Mucosa of gallbladder (tissue), 1 donor: ENCODE data around the gene TMEM266. TPM values are rescaled to one million over a fixed set of nuclear protein-coding genes. Genes with fewer than 3 reads are reported as not detected.

ENCODE experiments used
- DNase-seq: peaks from one replicate; pipeline ENCODE4 v3.0.0-alpha.2; 2020; ENCODE audit warnings: low spot score
- total RNA-seq: library from RNA; stranded (reverse); gene quantifications from one replicate; pipeline ENCODE4 v1.2.1, GENCODE V29; 2021
- donor health status: DM: no; HTN: no; CAD: no.

The TMEM266 gene
- total RNA-seq, 1 donor from 2014 or later, result 0.26 TPM

- DNase-seq, result no peak
Observed at GRCh38 chr15:76070192-76070591, 10.4 kb downstream of the TMEM266 start.

- no peak for DNase-seq
Observed at GRCh38 chr15:76070921-76071635, 11.3 kb downstream of the TMEM266 start.

GRCh38 chr15:76071806-76072205 lies 12.0 kb downstream of the TMEM266 start:
- no peak for DNase-seq

- no peak for DNase-seq
Observed at GRCh38 chr15:76073554-76073953, 13.8 kb downstream of the TMEM266 start.

- DNase-seq, result no peak
Observed at GRCh38 chr15:76075046-76075445, 15.3 kb downstream of the TMEM266 start.

GRCh38 chr15:76078285-76078877 lies 18.6 kb downstream of the TMEM266 start:
- no peak for DNase-seq

- DNase-seq, result no peak
Observed at GRCh38 chr15:76084256-76084655, 24.5 kb downstream of the TMEM266 start.

GRCh38 chr15:76098685-76099084 lies 38.9 kb downstream of the TMEM266 start:
- DNase-seq, result no peak

GRCh38 chr15:76099388-76099787 lies 39.6 kb downstream of the TMEM266 start:
- no peak for DNase-seq

GRCh38 chr15:76100361-76100760 lies 40.6 kb downstream of the TMEM266 start:
- DNase-seq, result no peak

- DNase-seq, result no peak
Observed at GRCh38 chr15:76101655-76102054, 41.9 kb downstream of the TMEM266 start.

- no peak for DNase-seq
Observed at GRCh38 chr15:76105391-76105790, 45.6 kb downstream of the TMEM266 start.

- DNase-seq, result no peak
Observed at GRCh38 chr15:76105911-76106310, 46.1 kb downstream of the TMEM266 start.

- DNase-seq, result no peak
Observed at GRCh38 chr15:76107169-76107568, 47.4 kb downstream of the TMEM266 start.

GRCh38 chr15:76108021-76108723 lies 48.4 kb downstream of the TMEM266 start:
- no peak for DNase-seq

- no peak for DNase-seq
Observed at GRCh38 chr15:76109046-76109445, 49.3 kb downstream of the TMEM266 start.

GRCh38 chr15:76114561-76114960 lies 54.8 kb downstream of the TMEM266 start:
- DNase-seq, result no peak

GRCh38 chr15:76116138-76116885 lies 56.5 kb downstream of the TMEM266 start:
- DNase-seq, result no peak

GRCh38 chr15:76117181-76117580 lies 57.4 kb downstream of the TMEM266 start:
- no peak for DNase-seq

- DNase-seq, result no peak
Observed at GRCh38 chr15:76118767-76119166, 59.0 kb downstream of the TMEM266 start.

- no peak for DNase-seq
Observed at GRCh38 chr15:76123031-76123430, 63.2 kb downstream of the TMEM266 start.

- DNase-seq, result no peak
Observed at GRCh38 chr15:76127169-76127568, 67.4 kb downstream of the TMEM266 start.
